ENCODE data around the gene SMARCD1.

SMARCD1 gene

GRCh38 chr12:50148011-50148410 is 62.9 kb downstream of the SMARCD1 start:
- DNase-seq: peak in 1 of 2 experiments; percentile 10

- peak in 1 of 2 experiments; percentile 7 for DNase-seq
Measured at GRCh38 chr12:50149311-50149710, 64.2 kb downstream of the SMARCD1 start.
